AG10803 (cell line): ENCODE data around the gene HHLA2.

ENCODE experiments used
- DNase-seq: peaks from one replicate; pipeline ENCODE4 v3.0.0; 2010; ENCODE audit warnings: low read depth
- H3K4me3 ChIP-seq: 2 replicates; pipeline ENCODE4 v1.5.1; 2011; ENCODE audit warnings: mild to moderate bottlenecking, low read length, control low read depth
- CTCF ChIP-seq: conservative IDR thresholded peaks from 2 replicates; pipeline ENCODE4 v1.5.1; 2011; ENCODE audit warnings: mild to moderate bottlenecking, low read length, control low read depth, inconsistent platforms

The HHLA2 gene

GRCh38 chr3:108319428-108320082 is 23.2 kb downstream of the HHLA2 start:
- no peak for TF ChIP-seq CTCF
- DNase-seq, result peak; percentile 47
- H3K4me3 ChIP-seq, result no peak overlapping the region

GRCh38 chr3:108320746-108321350 is 24.5 kb downstream of the HHLA2 start:
- DNase-seq, result no peak
- H3K4me3 ChIP-seq, result no peak overlapping the region
- no peak for TF ChIP-seq CTCF

GRCh38 chr3:108322352-108322751 is 26.0 kb downstream of the HHLA2 start:
- no peak for TF ChIP-seq CTCF
- DNase-seq, result no peak

GRCh38 chr3:108324177-108324576 is 27.8 kb downstream of the HHLA2 start:
- no peak for DNase-seq
- no peak overlapping the region for H3K4me3 ChIP-seq
- TF ChIP-seq CTCF, result no peak

More at GRCh38 chr3:108322352-108322751, 26.0 kb downstream of the HHLA2 start:
- no peak overlapping the region for H3K4me3 ChIP-seq

- no peak for DNase-seq
- TF ChIP-seq CTCF, result no peak
- H3K4me3 ChIP-seq, result no peak overlapping the region
Observed at GRCh38 chr3:108327168-108327567, 30.8 kb downstream of the HHLA2 start.

GRCh38 chr3:108328821-108329486 is 32.6 kb downstream of the HHLA2 start:
- TF ChIP-seq CTCF, result no peak
- no peak for DNase-seq
- H3K4me3 ChIP-seq, result no peak overlapping the region

GRCh38 chr3:108329508-108329907 is 33.2 kb downstream of the HHLA2 start:
- no peak overlapping the region for H3K4me3 ChIP-seq
- no peak for DNase-seq
- TF ChIP-seq CTCF, result no peak
